ENCODE data around the gene KCNK13. TPM values are rescaled to one million over a fixed set of nuclear protein-coding genes. Genes with fewer than 3 reads are reported as not detected.

The KCNK13 gene
- total and polyA plus RNA-seq, 9 of the 15 experiments (the other 6 are each of a cell fraction or from before 2014, with no cell fraction given) = 0.03 to 0.05 TPM; not detected in 7

- TF ChIP-seq BCLAF1 (IDR thresholded peaks at IDR 0.05; ENCODE audit: borderline replicate concordance in 1 of 2, control insufficient read depth in 1 of 2, low read depth in 2 of 2, low read length in 1 of 2) = no peak
- TF ChIP-seq U2AF2 (optimal IDR thresholded peaks at IDR 0.05; ENCODE audit: low read depth, low read length) = no peak
- TF ChIP-seq MAX (CRISPR knock-in tag; IDR thresholded peaks at IDR 0.05) = no peak
- TF ChIP-seq HNRNPK (IDR thresholded peaks at IDR 0.05; ENCODE audit: low read depth, low read length, poor library complexity, severe bottlenecking) = no peak
- TF ChIP-seq MTA2 (IDR thresholded peaks at IDR 0.05; ENCODE audit: low read depth) = no peak
- no peak for TF ChIP-seq TAF1 (IDR thresholded peaks at IDR 0.05; ENCODE audit: control insufficient read depth, extremely low read depth, insufficient read depth, low read length, severe bottlenecking)
- TF ChIP-seq ARNT (IDR thresholded peaks at IDR 0.05) = no peak
- no peak for TF ChIP-seq TEAD1 (CRISPR knock-in tag; IDR thresholded peaks at IDR 0.05)
- TF ChIP-seq ZC3H4 (CRISPR knock-in tag; IDR thresholded peaks at IDR 0.05; ENCODE audit: borderline replicate concordance) = no peak
- no peak for TF ChIP-seq C11orf30 (IDR thresholded peaks at IDR 0.05; ENCODE audit: low read depth)
- TF ChIP-seq RBM14 (IDR thresholded peaks at IDR 0.05; ENCODE audit: borderline replicate concordance, insufficient read depth, low read depth, low read length) = no peak
- no peak for TF ChIP-seq RUNX1 (IDR thresholded peaks at IDR 0.05; ENCODE audit: low read depth)
- no peak for TF ChIP-seq ZNF830 (CRISPR knock-in tag; IDR thresholded peaks at IDR 0.05)
- no peak for TF ChIP-seq ZNF449 (CRISPR knock-in tag; IDR thresholded peaks at IDR 0.05)
- ChIA-PET POLR2A (no interaction called here), CTCF (ENCODE audit: low intra/inter-chr PET ratio) (no interaction called here)
- in situ Hi-C loops (cut with MboI) = no loop called here
- H3K9ac ChIP-seq (ENCODE audit: insufficient read depth in 1 of 2, low read depth in 2 of 2, low read length in 2 of 2) = no peak overlapping the region
- H4K20me1 ChIP-seq (replicated peaks; ENCODE audit: control insufficient read depth, insufficient read depth, low read length) = no peaks in the 10 kb centered on the region
- no peak overlapping the region for H3K4me2 ChIP-seq (ENCODE audit: insufficient read depth, low read length)
- intact Hi-C loops (cut with micrococcal nuclease) = no loop called here
- no TSS peak for BruUV-seq (replicated peaks)
- no peak for DNase-seq (ENCODE audit: extremely low read depth in 1 of 4, low spot score in 3 of 4)
- WGBS (ENCODE audit: insufficient coverage, low coverage, missing lambda C conversion rate) = 0% methylated on average over 8 of the region's 8 CpGs
- ATAC-seq = no peak
- no peaks in the 10 kb centered on the region for H3K79me2 ChIP-seq (ENCODE audit: control insufficient read depth, insufficient read depth, low read length)
- H2AFZ ChIP-seq (ENCODE audit: low read depth, low read length) = no peak overlapping the region
- no peak overlapping the region for H3K27ac ChIP-seq (ENCODE audit: extremely low read depth, low read depth, low read length)
- H3K4me3 ChIP-seq = no peak overlapping the region
- no peaks in the 10 kb centered on the region for H3K36me3 ChIP-seq (ENCODE audit: control insufficient read depth, insufficient read depth, low read length)
- H3K27me3 ChIP-seq (ENCODE audit: control insufficient read depth in 2 of 2, insufficient read depth in 2 of 2, low read length in 2 of 2) = peaks cover 0 to 18% of the 10 kb centered on the region in 2 experiments; a peak in 1 of 5 replicates
- FAIRE-seq = no peak
- no peaks in the 10 kb centered on the region for H3K9me3 ChIP-seq (replicated peaks; ENCODE audit: control insufficient read depth, insufficient read depth, low read depth, low read length)
- no peaks in the 10 kb centered on the region for H3K4me1 ChIP-seq (replicated peaks in 1 of 2; ENCODE audit: control insufficient read depth in 2 of 2, insufficient read depth in 2 of 2, low read length in 2 of 2)
- no peaks in the 10 kb centered on the region for H3K9me1 ChIP-seq (ENCODE audit: control insufficient read depth, insufficient read depth, low read length)
Measured at GRCh38 chr14:90116444-90116843, 54.6 kb downstream of the KCNK13 start.
